Spleen (tissue), 11 donors: ENCODE data around the gene WDR7. TPM values are rescaled to one million over a fixed set of nuclear protein-coding genes. Genes with fewer than 3 reads are reported as not detected.

Experiments
- DNase-seq: peaks from one replicate; pipeline ENCODE4 v3.0.0-alpha.2; 2020
- H3K27ac ChIP-seq, 8 donors: fragments of 200-600 bp; sonication (generic) in 7 of 8; 1 replicate in 4 of 8; 2 replicates in 4 of 8; pipeline versions ENCODE4 v1.5.0 to v1.8.0; 2016 to 2021; ENCODE audit warnings: inconsistent platforms in 4 of 8, mild to moderate bottlenecking in 4 of 8, moderate library complexity in 1 of 8
- H3K27me3 ChIP-seq, 7 donors: fragments of 200-600 bp; sonication (generic) in 6 of 7; replicated peaks in 1 of 7; 1 replicate in 4 of 7; 2 replicates in 3 of 7; pipeline versions ENCODE4 v1.5.0 to v1.8.0; 2016 to 2021; ENCODE audit warnings: inconsistent platforms in 3 of 7, mild to moderate bottlenecking in 1 of 7
- H3K36me3 ChIP-seq, 6 donors: fragments of 200-600 bp; sonication (generic) in 5 of 6; 1 replicate in 4 of 6; 2 replicates in 2 of 6; pipeline versions ENCODE4 v1.5.0 to v1.8.0; 2016 to 2021; ENCODE audit warnings: inconsistent platforms in 2 of 6
- H3K4me1 ChIP-seq, 6 donors: fragments of 200-600 bp; sonication (generic) in 5 of 6; 1 replicate in 3 of 6; 2 replicates in 3 of 6; pipeline versions ENCODE4 v1.5.0 to v1.8.0; 2016 to 2021; ENCODE audit warnings: inconsistent platforms in 3 of 6
- H3K4me3 ChIP-seq, 8 donors: fragments of 200-600 bp; sonication (generic) in 7 of 8; 1 replicate in 4 of 8; 2 replicates in 4 of 8; pipeline versions ENCODE4 v1.5.0 to v1.8.0; 2016 to 2021; ENCODE audit warnings: inconsistent platforms in 4 of 8, mild to moderate bottlenecking in 4 of 8, moderate library complexity in 2 of 8
- H3K9me3 ChIP-seq, 8 donors: fragments of 200-600 bp; sonication (generic) in 7 of 8; 1 replicate in 4 of 8; 2 replicates in 4 of 8; pipeline versions ENCODE4 v1.5.0 to v1.8.0; 2016 to 2021; ENCODE audit warnings: inconsistent platforms in 4 of 8
- CTCF ChIP-seq, 11 experiments: fragments of 200-600 bp in 7 of 11; fragments of 450-650 bp in 4 of 11; sonication (generic) in 4 of 11; IDR thresholded peaks in 8 of 11; conservative IDR thresholded peaks in 3 of 11; 1 replicate in 7 of 11; 2 replicates in 4 of 11; pipeline versions ENCODE4 v1.4.0 to v1.8.0; 2016 to 2021; ENCODE audit warnings: antibody characterized with exemption in 11 of 11, inconsistent platforms in 4 of 11, mild to moderate bottlenecking in 1 of 11
- POLR2A ChIP-seq, 3 donors: fragments of 450-650 bp; IDR thresholded peaks; one replicate each; pipeline ENCODE4 v1.5.1; 2017; ENCODE audit warnings: antibody characterized with exemption in 3 of 3, mild to moderate bottlenecking in 1 of 3
- POLR2AphosphoS5 ChIP-seq, 3 donors: sonication (generic); formaldehyde crosslinking; IDR thresholded peaks; one replicate each; pipeline ENCODE4 v1.5.1; 2017; ENCODE audit warnings: antibody characterized with exemption in 3 of 3
- WGBS, 5 donors: extraction: QIAGEN DNeasy Blood & Tissue Kit in 3 of 5; methylation state at CpG; one replicate each; pipeline versions ENCODE4 v1.1.5 to v1.1.7; 2013 to 2018; 5-methylcytosine and 5-hydroxymethylcytosine counted together
- intact Hi-C: fragments of 100-400 bp; cut with DNase I; formaldehyde crosslinking; loops from one replicate; pipeline ENCODE4 v1.15.0; 2023; ENCODE audit warnings: low total_unique reads
- polyA plus RNA-seq, 3 donors: library from polyadenylated mRNA; stranded (reverse); fragments of 200-250 nt; gene quantifications; one replicate each; pipeline ENCODE4 v1.2.1, GENCODE V29; 2013
- total RNA-seq, 7 donors: library from RNA; depleted of rRNA in 3 of 7; stranded (reverse); fragments of >200 nt in 3 of 7; fragmentation: NEBNext Ultra II Directional in 4 of 7; extraction: Animal tissue kit (Norgen Biotek cat#: 25700) in 4 of 7; gene quantifications; one replicate each; pipeline versions ENCODE4 v1.1.0 to v1.2.1, GENCODE V29; 2016 to 2021
- donor health status: healthy with polysubstance abuse.
- donor health status: DM: no; HTN: no; CAD: no; lungs with moderate emphysema.
- donor health status: DM: no; HTN: no; CAD: no.
- donor health status: Bipolar disorder and iron deficiency.
- donor health status: healthy.
- donor health status: DM: no; HTN: no; CAD: no.
- donor health status: DM: yes; HTN: yes; CAD: no.

Gene WDR7
- total and polyA plus RNA-seq, 10 donors, result 2.8 to 55.9 (median 42.8) TPM

- Histone ChIP-seq H3K27me3 (peaks cover 0 to 91% (median 15%) of the 10 kb centered on the region in 7 donors), H3K9me3 (peaks cover 0 to 35% (median 8%) of the 10 kb centered on the region in 8 donors), H3K4me3 (no peak overlapping the region), H3K27ac (no peak overlapping the region), H3K4me1 (peaks cover 0 to 33% (median 18%) of the 10 kb centered on the region in 6 donors), H3K36me3 (no peaks in the 10 kb centered on the region)
- 75 to 85% (median 83%) methylated on average over 10 of the region's 10 CpGs for WGBS, 5 donors
- intact Hi-C loops, result no loop called here
- TF ChIP-seq POLR2A (IDR thresholded peaks at IDR 0.05), result no peak
- TF ChIP-seq CTCF (IDR thresholded peaks at IDR 0.05 in 8 of 11, conservative IDR thresholded peaks at IDR 0.05 in 3 of 11), result no peak
- TF ChIP-seq POLR2AphosphoS5 (IDR thresholded peaks at IDR 0.05), result no peak
- no peak for DNase-seq
Observed at GRCh38 chr18:57081899-57082298, 430.7 kb downstream of the WDR7 start.

- TF ChIP-seq CTCF (IDR thresholded peaks at IDR 0.05 in 8 of 11, conservative IDR thresholded peaks at IDR 0.05 in 3 of 11) (no peak), POLR2AphosphoS5 (IDR thresholded peaks at IDR 0.05) (no peak), POLR2A (IDR thresholded peaks at IDR 0.05) (no peak)
- 94 to 100% (median 95%) methylated on average over 2 of the region's 2 CpGs for WGBS, 5 donors
- no peak overlapping the region for H3K27ac ChIP-seq
- H3K27me3 ChIP-seq, result peaks cover 0 to 100% (median 22%) of the 10 kb centered on the region in 7 donors
- H3K4me1 ChIP-seq, result peaks cover 0 to 17% (median 9%) of the 10 kb centered on the region in 6 donors
- H3K9me3 ChIP-seq, result peaks cover 0 to 35% (median 8%) of the 10 kb centered on the region in 8 donors
- H3K4me3 ChIP-seq, result no peak overlapping the region
- H3K36me3 ChIP-seq, result no peaks in the 10 kb centered on the region
- intact Hi-C loops, result no loop called here
- no peak for DNase-seq
Observed at GRCh38 chr18:57083485-57083884, 432.3 kb downstream of the WDR7 start.

- no peak overlapping the region for H3K27ac ChIP-seq
- H3K4me1 ChIP-seq, result peaks cover 0 to 14% (median 9%) of the 10 kb centered on the region in 6 donors
- no peaks in the 10 kb centered on the region for H3K36me3 ChIP-seq
- 43 to 54% (median 48%) methylated on average over 11 of the region's 11 CpGs for WGBS, 5 donors
- H3K27me3 ChIP-seq, result peaks cover 0 to 98% (median 22%) of the 10 kb centered on the region in 7 donors
- intact Hi-C loops, result no loop called here
- TF ChIP-seq CTCF (IDR thresholded peaks at IDR 0.05 in 8 of 11, conservative IDR thresholded peaks at IDR 0.05 in 3 of 11), result no peak
- no peak for TF ChIP-seq POLR2A (IDR thresholded peaks at IDR 0.05)
- no peak for TF ChIP-seq POLR2AphosphoS5 (IDR thresholded peaks at IDR 0.05)
- peaks cover 0 to 35% (median 8%) of the 10 kb centered on the region in 8 donors for H3K9me3 ChIP-seq
- DNase-seq, result no peak
- peak overlapping the region in 1 of 8 donors; percentile 37 for H3K4me3 ChIP-seq
Observed at GRCh38 chr18:57084331-57085271, 433.4 kb downstream of the WDR7 start.

- intact Hi-C loops, result no loop called here
- WGBS, 5 donors, result 71 to 84% (median 78%) methylated on average over 7 of the region's 7 CpGs
Observed at GRCh38 chr18:57085371-57085770, 434.2 kb downstream of the WDR7 start.

More at GRCh38 chr18:57085371-57085770, 434.2 kb downstream of the WDR7 start:
- no peak for TF ChIP-seq CTCF (IDR thresholded peaks at IDR 0.05 in 8 of 11, conservative IDR thresholded peaks at IDR 0.05 in 3 of 11)
- no peak for TF ChIP-seq POLR2AphosphoS5 (IDR thresholded peaks at IDR 0.05)
- no peak for TF ChIP-seq POLR2A (IDR thresholded peaks at IDR 0.05)
- no peak overlapping the region for H3K4me3 ChIP-seq
- peaks cover 0 to 14% (median 9%) of the 10 kb centered on the region in 6 donors for H3K4me1 ChIP-seq
- DNase-seq, result no peak
- peaks cover 0 to 98% (median 22%) of the 10 kb centered on the region in 7 donors for H3K27me3 ChIP-seq
- H3K27ac ChIP-seq, result no peak overlapping the region
- peaks cover 0 to 28% (median 8%) of the 10 kb centered on the region in 8 donors for H3K9me3 ChIP-seq
- no peaks in the 10 kb centered on the region for H3K36me3 ChIP-seq
